MM.1S (cell line): ENCODE results near the gene NFKBIE.

Experiments
- DNase-seq: peaks from one replicate; pipeline ENCODE4 v3.0.0-alpha.2; 2015
- H2AFZ ChIP-seq: fragments of 300-600 bp; sonication (generic); 2 replicates; pipeline ENCODE4 v1.6.0; 2016; ENCODE audit warnings: antibody characterized with exemption, low read length
- H3F3A ChIP-seq: fragments of 300-600 bp; sonication (generic); 2 replicates; pipeline ENCODE4 v1.6.1; 2016; ENCODE audit warnings: mild to moderate bottlenecking, antibody characterized with exemption, low read length, moderate library complexity, mixed read lengths; ENCODE audit not compliant: insufficient read depth
- H3K27ac ChIP-seq: fragments of 300-600 bp; sonication (generic); 2 replicates; pipeline ENCODE4 v1.5.1; 2016; ENCODE audit warnings: mild to moderate bottlenecking, low read length
- H3K27me3 ChIP-seq: fragments of 300-600 bp; sonication (generic); replicated peaks from 2 replicates; pipeline ENCODE4 v1.6.0; 2016; ENCODE audit warnings: low read length; ENCODE audit not compliant: insufficient read depth
- H3K36me3 ChIP-seq: fragments of 300-600 bp; sonication (generic); replicated peaks from 2 replicates; pipeline ENCODE4 v1.6.1; 2016; ENCODE audit warnings: mild to moderate bottlenecking, low read length, mixed read lengths; ENCODE audit not compliant: insufficient read depth
- H3K4me1 ChIP-seq: fragments of 300-600 bp; sonication (generic); 2 replicates; pipeline ENCODE4 v1.6.1; 2016; ENCODE audit warnings: low read length, mixed read lengths
- H3K4me2 ChIP-seq: fragments of 300-600 bp; sonication (generic); 2 replicates; pipeline ENCODE4 v1.6.0; 2016; ENCODE audit warnings: low read depth, low read length
- H3K4me3 ChIP-seq: fragments of 300-600 bp; sonication (generic); 2 replicates; pipeline ENCODE4 v1.5.1; 2016; ENCODE audit warnings: low read length, mixed read lengths
- H3K79me2 ChIP-seq: fragments of 300-600 bp; sonication (generic); 2 replicates; pipeline ENCODE4 v1.6.1; 2016; ENCODE audit warnings: mixed run types, low read length, mixed read lengths
- H3K9ac ChIP-seq: fragments of 300-600 bp; sonication (generic); 2 replicates; pipeline ENCODE4 v1.6.1; 2016; ENCODE audit warnings: low read length, mixed read lengths
- H3K9me2 ChIP-seq: fragments of 300-600 bp; sonication (generic); replicated peaks from 2 replicates; pipeline ENCODE4 v1.6.1; 2016; ENCODE audit warnings: mild to moderate bottlenecking, low read length, mixed read lengths; ENCODE audit not compliant: insufficient read depth
- H3K9me3 ChIP-seq: fragments of 300-600 bp; sonication (generic); replicated peaks from 2 replicates; pipeline ENCODE4 v1.6.1; 2016; ENCODE audit warnings: mild to moderate bottlenecking, low read length, mixed read lengths; ENCODE audit not compliant: insufficient read depth
- H4K20me1 ChIP-seq: fragments of 300-600 bp; sonication (generic); 2 replicates; pipeline ENCODE4 v1.6.1; 2016; ENCODE audit warnings: mild to moderate bottlenecking, low read length, moderate library complexity, mixed read lengths; ENCODE audit not compliant: insufficient read depth
- CTCF ChIP-seq: fragments of 300-600 bp; sonication (generic); IDR thresholded peaks from 2 replicates; pipeline ENCODE4 v1.5.1; 2016; ENCODE audit warnings: antibody characterized with exemption, low read length, mixed read lengths
- EZH2 ChIP-seq: fragments of 300-600 bp; sonication (generic); optimal IDR thresholded peaks from 2 replicates; pipeline ENCODE3; 2017; ENCODE audit warnings: low read depth, mild to moderate bottlenecking, antibody characterized with exemption, low read length, mixed read lengths
- EZH2phosphoT487 ChIP-seq: fragments of 300-600 bp; sonication (generic); IDR thresholded peaks from 2 replicates; pipeline ENCODE4 v1.6.1; 2018; ENCODE audit warnings: antibody characterized with exemption, low read length

The NFKBIE gene

GRCh38 chr6:44260451-44261297, 4.7 kb downstream of the NFKBIE start:
- H3K4me2 ChIP-seq = no peak overlapping the region
- peaks cover 30% of the 10 kb centered on the region for H3K4me1 ChIP-seq
- peaks cover 64% of the 10 kb centered on the region for H3K79me2 ChIP-seq
- no peak overlapping the region for H2AFZ ChIP-seq
- no peak for DNase-seq
- peaks cover 2% of the 10 kb centered on the region; the same call in 1 of the 2 replicates for H4K20me1 ChIP-seq
- H3K9me3 ChIP-seq = no peaks in the 10 kb centered on the region
- peaks cover 60% of the 10 kb centered on the region for H3F3A ChIP-seq
- TF ChIP-seq EZH2phosphoT487 (no peak), EZH2 (no peak), CTCF (no peak)
- H3K4me3 ChIP-seq = no peak overlapping the region
- no peaks in the 10 kb centered on the region for H3K27me3 ChIP-seq
- H3K27ac ChIP-seq = no peak overlapping the region
- H3K9me2 ChIP-seq = no peaks in the 10 kb centered on the region
- H3K36me3 ChIP-seq = no peaks in the 10 kb centered on the region; the same call in 1 of the 2 replicates
- no peak overlapping the region for H3K9ac ChIP-seq

GRCh38 chr6:44260011-44260410, 5.3 kb downstream of the NFKBIE start:
- peaks cover 63% of the 10 kb centered on the region for H3F3A ChIP-seq
- H3K79me2 ChIP-seq = peaks cover 62% of the 10 kb centered on the region

GRCh38 chr6:44258921-44259320, 6.4 kb downstream of the NFKBIE start:
- H3K9me2 ChIP-seq = no peaks in the 10 kb centered on the region
- peaks cover 40% of the 10 kb centered on the region for H3K4me1 ChIP-seq
- peaks cover 64% of the 10 kb centered on the region for H3F3A ChIP-seq
- H3K4me3 ChIP-seq = no peak overlapping the region
- no peaks in the 10 kb centered on the region for H3K27me3 ChIP-seq
- H3K79me2 ChIP-seq = peaks cover 60% of the 10 kb centered on the region
- TF ChIP-seq EZH2phosphoT487 (no peak), CTCF (no peak), EZH2 (no peak)
- no peak overlapping the region for H3K9ac ChIP-seq
- no peaks in the 10 kb centered on the region; the same call in none of the 2 replicates for H3K36me3 ChIP-seq
- no peak for DNase-seq
- no peak overlapping the region for H3K4me2 ChIP-seq
- H3K27ac ChIP-seq = no peak overlapping the region; the same call in 1 of the 2 replicates
- H2AFZ ChIP-seq = no peak overlapping the region
- no peaks in the 10 kb centered on the region for H3K9me3 ChIP-seq
- peaks cover 10% of the 10 kb centered on the region for H4K20me1 ChIP-seq

More at GRCh38 chr6:44260011-44260410, 5.3 kb downstream of the NFKBIE start:
- no peak for DNase-seq
- H3K4me1 ChIP-seq = peaks cover 36% of the 10 kb centered on the region
- H3K4me3 ChIP-seq = no peak overlapping the region
- no peak overlapping the region for H3K4me2 ChIP-seq
- peaks cover 3% of the 10 kb centered on the region; the same call in 1 of the 2 replicates for H4K20me1 ChIP-seq
- no peaks in the 10 kb centered on the region for H3K27me3 ChIP-seq
- no peak for TF ChIP-seq EZH2
- TF ChIP-seq CTCF = no peak
- no peak for TF ChIP-seq EZH2phosphoT487
- no peak overlapping the region for H3K27ac ChIP-seq
- H3K36me3 ChIP-seq = no peaks in the 10 kb centered on the region; the same call in 1 of the 2 replicates
- no peak overlapping the region for H2AFZ ChIP-seq
- no peaks in the 10 kb centered on the region for H3K9me3 ChIP-seq
- H3K9me2 ChIP-seq = no peaks in the 10 kb centered on the region
- H3K9ac ChIP-seq = no peak overlapping the region
